Tongue (tissue), 2 donors: Measurements from ENCODE around the gene HEPACAM2. TPM values are rescaled to one million over a fixed set of nuclear protein-coding genes. Genes with fewer than 3 reads are reported as not detected.

ENCODE experiments used
- DNase-seq: peaks from one replicate; pipeline ENCODE4 v3.0.0-alpha.2; 2015
- total RNA-seq: library from RNA; depleted of rRNA; stranded (reverse); fragments of >200 nt; gene quantifications from one replicate; pipeline ENCODE4 v1.2.3, GENCODE V29; 2014

Gene HEPACAM2
- total RNA-seq, 1 donor from 2014 or later: 0.21 TPM

DNA sequence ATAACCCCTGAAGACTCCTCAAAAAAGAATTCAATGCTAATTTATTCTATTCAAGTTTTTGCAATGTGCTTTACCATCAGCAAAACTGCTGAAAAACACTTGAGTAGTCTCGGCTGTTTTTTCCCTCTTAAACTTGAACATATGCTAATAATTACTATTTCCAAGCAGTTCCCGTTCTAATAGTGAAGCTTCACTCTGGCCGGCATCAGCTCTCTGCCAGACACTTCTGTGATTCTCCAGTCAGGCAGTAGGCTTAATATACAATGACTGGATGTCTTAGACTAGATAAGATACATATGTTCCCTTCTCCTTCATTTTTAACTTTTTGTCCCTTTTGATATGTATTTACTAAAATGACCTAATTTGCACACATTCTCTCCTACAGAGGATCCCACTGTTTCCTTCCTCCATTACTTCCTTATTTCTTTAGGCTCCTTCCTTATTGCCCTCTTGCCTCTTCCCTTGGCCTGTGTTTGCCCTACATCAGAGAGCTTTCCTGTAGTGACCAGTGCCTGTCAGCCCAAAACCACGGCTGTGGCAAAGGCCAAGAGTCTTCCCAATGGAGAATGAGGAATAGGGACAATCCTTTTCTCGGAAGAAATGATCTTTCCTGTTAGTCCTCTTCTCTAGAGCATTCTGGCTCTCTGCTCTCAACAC lies 23.5 kb downstream of the HEPACAM2 start:
- DNase-seq: no peak

DNA sequence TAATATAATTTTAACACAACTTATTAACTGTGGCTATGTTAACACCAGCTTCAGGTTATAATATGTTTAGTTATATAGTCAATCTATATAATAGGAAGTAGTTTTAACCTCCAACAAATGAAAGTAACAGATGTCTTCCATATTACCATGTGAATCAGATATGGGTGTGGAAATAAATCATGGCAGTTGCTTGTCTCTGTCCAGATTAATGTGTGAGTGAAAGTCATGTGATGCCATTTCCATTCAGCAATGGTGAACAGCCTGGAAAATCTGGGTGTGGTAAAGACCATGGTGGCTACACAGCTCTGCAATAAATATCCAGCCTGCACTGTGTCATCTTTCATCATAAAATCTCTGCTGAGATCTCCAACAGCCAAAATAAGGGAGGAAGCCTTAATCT lies 27.8 kb downstream of the HEPACAM2 start:
- DNase-seq: no peak

DNA sequence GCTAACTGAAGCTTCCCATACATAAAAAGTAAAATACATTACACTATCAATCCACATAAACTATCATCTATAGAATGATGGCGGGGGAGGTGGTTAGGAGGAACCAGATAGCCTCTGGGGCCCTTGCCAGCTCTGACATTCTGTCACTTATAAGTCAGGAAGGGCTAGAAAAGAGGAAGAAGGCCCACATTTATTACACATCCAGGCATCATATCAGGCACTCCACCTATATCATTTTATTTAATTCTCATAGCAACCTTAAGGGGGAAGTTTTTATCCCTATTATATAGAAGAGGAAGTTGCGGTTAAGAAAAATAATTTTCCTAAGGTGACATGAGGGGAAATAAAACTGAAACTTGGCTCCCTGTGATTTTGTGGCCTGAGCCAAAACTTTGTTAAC lies 29.9 kb downstream of the HEPACAM2 start:
- DNase-seq: no peak

DNA sequence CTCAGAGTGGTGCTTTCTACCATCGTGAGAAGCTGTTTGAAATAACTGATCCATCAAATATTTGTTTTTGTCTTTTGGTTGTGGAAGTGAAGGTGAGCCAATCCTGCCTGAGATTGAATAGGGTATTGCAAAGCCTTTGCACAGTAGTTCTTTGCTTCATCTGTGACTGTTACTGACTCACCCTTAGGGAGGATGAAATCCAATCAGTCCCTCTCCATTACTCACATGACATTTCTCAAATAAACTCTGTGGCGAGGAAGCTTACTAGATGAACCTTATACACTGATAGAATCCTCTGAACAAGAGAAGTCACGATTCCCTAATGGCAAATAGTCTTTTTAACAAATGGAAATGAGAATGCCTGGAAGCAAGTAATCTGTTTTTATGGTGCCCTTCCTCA lies 31.9 kb downstream of the HEPACAM2 start:
- DNase-seq: no peak

DNA sequence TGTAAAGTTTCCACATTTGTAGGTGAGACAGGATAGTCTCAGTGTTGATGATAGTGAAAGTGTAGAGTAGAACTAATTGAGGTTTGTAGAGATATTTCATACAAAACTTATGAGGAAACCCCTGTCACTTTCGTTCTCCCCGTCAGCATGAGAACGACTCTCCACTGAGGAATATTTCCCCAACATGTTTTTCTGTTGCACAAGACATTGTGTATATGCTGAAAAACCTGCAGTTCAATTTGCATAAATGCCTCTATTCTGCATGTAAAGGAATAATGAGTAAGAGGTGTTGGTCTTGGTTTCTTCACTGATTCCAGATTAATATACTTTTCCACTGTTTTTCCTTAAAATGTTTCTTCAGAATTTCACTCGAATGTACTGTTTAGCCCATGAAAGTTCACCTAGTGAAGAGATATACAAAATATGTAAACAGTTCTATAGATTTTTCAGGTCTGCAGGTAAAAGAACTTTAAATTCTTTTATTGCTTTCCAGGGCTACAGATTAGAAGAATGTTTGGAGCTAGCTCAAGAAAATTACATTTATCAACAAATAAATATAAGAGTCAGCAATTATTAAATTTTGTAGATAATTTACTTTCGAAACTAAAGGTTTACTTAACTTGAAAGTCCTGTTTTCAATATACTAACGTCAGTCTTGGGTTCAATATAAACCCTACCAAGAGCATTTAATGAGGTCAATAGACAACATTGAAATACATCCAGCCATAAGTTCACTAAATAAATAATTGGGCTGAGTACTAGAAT lies 37.2 kb downstream of the HEPACAM2 start:
- no peak for DNase-seq

DNA sequence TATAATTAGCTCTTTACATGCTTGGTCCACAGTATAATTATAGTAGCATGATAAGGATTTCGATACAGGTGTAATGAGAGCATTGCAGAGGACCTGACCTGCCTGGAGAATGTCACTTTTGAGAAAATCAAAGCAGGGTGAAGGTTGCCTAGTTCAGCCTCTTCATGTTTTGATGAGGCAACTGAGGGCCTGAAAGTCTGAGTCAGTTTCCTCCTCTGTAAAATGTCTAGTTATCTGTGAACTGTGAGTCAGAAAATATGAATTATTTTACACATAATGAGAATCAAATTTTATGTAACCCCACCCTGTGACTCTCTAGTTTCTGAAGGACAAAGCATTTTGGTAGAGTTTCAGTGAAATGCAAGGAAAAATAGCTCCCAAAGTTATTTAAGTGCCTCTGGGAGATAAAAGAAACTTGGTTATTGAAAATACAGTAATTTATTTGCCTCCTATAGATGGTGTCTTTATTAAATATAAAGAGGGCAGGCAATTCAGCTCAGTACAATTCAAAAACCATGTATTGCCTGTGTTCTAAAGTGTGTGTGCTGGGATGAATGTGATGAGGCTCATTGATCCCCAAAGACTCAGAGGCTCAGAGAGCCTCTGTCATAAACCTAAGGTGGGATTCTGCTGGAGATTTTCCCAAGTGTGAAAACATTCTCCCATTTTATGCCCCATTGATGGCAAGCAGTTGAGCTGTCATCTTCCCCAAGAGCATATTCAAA lies 40.8 kb downstream of the HEPACAM2 start:
- no peak for DNase-seq

DNA sequence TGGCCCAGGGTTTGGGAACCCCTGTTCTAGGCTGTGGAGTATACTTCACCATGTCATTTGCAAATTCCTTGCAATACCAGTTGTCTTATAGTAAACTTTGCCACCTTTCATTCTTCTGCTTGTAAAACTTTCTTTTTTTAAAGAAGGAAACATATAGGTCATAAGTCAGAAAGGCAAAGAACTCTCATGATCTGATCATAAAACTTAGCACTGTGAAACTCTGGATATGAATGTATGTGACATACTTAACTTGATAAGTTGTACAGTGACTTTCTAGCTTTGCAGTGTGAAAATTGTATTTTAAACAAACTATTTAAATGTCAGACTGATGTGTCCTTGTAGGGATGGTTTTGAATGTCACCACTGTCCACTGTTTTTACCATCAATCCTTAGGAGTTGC lies 47.1 kb downstream of the HEPACAM2 start:
- DNase-seq: no peak

DNA sequence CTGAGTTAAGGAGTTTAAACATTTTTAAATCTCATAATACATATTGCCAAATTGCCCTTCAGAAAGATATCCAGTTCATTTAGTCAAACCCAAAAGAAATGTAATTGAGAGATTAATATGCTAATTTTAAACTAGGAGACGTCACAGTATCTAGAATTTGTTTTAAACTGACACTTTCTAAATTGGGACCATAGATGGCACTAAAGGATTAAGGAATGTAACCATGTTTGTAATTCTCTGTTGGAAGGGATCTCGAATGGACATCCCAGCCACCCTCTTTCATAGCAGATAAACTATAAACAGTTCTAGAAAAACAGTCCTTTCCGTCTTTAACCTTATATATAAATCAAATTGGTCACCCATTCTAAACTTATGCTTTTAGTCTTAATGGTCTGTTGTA lies 48.1 kb downstream of the HEPACAM2 start:
- no peak for DNase-seq

DNA sequence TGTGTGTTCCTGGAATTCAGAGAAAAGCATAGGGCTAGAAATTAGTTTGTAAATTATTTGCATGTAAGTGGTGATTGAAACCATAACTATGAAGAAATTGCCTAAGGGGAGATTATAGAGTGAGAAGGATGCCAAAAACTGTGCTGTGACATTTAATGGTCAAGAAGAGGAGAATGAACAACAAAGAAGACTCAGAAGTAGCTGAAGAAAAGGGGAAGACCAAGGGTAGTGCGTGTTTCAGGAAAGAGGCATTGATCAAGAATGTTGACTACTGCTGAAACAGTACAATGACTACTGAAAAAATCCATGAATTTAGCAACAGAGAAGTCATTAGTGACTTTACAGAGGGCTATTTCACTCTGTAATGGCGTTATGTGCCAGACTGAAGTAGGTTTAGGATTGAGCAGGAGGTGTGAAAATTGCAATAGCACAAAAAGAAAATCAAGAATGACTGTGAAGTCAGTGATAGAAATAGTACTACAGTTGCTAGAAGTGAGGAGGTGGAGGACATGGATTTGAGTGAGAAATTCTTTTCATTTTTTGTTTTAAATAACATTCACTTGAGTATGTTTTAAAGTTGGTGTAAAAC lies 49.2 kb downstream of the HEPACAM2 start:
- DNase-seq: no peak

DNA sequence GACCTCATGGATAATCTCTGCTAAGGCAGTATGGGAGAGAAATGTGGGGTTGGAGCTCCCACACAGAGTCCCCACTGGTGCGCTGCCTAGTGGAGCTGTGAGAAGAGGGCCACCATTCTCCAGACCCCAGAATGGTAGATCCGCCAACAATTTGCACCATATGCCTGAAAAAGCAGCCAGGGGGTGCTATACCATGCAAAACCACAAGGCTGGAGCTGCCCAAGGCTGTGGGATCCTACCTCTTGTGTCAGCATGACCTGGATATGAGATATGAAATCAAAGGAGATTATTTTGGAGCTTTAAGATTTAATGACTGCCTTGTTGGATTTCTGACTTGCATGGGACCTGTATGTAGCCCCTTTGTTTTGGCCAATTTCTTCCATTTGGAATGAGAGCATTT lies 51.0 kb downstream of the HEPACAM2 start:
- DNase-seq: no peak

DNA sequence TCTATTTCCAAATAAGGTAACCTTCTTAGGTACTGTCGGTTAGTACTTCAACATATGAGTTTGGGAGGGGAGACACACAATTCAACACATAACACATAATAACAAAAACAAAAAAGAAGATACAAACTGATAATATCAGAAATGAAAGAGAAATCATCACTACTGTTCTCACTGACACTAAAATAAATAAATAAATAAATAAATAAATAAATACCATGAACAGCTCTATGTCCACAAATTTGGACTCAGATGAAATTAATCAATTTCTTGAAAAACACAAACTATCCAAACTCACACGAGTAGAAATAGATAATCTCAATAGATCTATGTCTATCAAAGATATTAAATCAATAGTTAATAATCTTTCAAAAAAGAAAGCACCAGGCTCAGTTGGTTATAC lies 53.6 kb downstream of the HEPACAM2 start:
- no peak for DNase-seq

DNA sequence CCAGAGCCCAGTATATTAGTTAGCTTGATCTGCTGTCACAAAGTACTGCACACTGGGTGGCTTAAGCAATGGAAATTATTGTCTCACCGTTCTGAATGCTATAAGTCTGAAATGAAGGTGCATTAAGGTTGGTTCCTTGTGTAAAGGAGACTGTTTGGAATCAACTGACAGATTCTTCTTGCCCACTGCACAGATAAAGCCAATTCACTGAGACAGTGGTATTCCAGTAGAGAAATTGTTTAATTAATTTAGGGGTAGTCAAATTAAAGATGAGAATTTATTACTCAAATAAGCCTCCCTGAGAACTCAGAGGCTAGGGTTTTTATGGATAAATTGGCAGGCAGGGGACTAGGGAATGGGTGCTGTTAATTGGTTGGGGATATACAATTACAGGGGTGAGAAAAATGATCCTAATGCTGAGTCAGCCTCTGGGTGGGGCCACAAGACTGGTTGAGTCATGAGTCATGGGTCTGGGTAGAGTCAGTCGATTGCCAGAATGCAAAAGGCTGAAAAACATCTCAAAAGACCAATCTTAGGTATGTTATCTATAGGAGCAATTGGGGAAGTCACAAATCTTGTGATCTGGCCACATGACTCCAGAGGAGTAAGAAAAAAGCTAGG lies 54.6 kb downstream of the HEPACAM2 start:
- DNase-seq: no peak

DNA sequence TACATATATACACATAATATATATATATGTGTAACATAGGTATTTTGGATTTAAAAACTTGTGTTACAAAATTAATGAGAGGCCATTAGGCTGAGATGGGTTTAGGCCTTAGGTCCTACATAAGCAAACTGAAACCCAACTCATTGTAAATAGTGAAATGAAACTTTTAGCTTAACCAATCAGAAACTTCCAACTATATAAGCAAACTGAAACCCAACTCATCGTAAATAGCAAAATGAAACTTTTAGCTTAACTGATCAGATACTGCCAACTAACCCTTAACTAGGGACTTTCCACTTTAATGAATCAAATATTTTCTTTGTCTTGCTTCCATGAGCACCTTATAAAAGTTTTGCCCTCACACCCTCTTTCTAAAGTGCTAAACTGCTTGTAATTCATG lies 60.8 kb downstream of the HEPACAM2 start:
- DNase-seq: no peak

DNA sequence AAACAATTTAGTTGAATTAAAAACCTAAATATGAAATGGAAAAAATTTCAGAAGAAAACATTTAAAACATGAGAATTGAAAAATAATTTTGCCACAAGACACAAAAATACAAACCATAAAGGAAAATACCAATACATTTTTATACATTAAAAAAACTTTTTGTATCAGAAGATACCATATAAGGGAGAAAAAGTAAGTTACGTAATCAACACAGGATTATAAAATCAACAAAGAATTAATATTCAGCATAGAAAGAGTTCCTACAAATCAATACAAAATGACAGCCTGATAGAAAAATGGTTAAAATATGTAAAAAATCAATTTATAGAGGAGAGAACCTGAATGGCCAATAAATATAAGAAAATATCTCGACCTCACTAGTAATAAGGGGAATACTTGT lies 61.5 kb downstream of the HEPACAM2 start:
- DNase-seq: no peak

DNA sequence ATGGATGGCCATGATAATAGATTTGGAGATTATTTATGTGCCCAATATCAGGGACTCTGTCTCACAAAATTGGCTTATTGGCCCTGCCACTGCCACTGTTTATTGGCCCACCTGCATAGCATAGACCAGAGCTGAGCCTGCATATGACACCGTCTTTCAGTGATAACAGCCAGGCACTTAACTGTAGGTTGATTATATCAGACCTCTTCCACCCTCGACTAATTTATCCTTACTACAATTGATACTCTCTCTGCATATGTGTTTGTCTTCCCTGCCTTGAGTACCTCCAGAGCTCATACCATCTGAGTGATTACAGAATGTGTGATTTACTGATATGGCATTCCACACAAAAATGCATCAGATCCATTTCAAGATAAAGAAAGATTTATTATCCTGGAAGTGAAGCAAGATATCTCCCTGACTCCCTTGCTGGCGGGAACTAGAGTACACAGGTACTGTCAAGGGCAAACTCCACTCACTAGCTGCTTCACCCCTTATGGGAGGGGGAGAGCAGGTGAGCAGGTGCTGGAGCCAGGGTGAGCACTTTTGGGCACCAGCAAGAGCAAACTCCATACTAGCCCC lies 65.0 kb downstream of the HEPACAM2 start:
- DNase-seq: no peak

DNA sequence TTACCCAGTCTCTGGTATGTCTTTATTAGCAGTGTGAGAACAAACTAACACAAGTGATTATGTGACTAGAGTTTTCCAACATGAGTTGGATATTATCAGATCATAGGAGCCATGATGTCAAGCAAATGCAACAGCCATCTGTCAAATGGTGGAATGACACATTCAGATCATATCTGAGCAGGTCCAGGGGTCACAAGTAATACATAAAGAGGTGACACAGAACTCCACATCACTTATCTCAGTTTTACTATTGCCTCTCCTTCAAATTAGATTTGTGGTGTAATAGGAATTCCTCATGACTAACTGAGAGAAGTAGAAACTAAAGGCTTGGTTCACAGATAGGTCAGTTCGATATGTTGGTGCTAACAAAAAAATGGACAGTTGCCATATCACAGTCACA lies 65.9 kb downstream of the HEPACAM2 start:
- no peak for DNase-seq

DNA sequence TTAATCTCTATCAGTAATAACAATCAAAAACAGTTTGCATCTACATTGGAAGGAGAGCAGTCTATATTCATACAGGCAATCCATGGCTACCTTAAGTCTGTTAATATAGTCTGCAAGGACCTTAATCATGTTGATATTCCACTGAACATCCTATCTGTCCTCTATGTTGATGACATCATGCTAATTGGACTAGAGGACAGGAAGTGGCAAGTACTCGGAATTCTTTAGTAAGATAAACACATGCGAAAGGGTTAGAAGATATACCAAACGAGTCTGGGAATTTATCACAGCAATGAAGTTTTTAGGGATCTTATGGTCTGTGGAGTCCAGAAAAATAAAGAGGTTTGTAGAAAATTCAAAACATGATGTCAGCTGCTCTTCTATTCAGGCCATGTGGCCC lies 66.8 kb downstream of the HEPACAM2 start:
- DNase-seq: no peak

DNA sequence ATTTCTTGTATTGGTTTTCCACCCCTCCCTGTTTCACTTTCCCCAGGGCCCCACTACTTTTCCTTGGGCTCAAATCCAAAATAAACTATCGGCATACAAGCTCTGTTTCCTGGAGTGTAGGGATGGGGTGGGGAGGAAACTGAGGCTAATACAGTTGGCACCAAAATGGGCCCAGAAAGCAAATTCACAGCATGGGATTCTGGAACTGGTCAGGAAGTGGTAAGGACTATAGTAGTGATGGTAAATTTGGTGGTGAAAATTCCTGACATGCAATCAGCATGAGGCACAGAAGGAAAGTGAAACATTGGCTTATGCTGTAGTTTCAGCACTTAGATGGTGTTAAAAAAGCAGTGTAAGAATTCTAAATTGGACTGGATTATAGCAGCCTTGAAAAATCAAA lies 69.4 kb downstream of the HEPACAM2 start:
- DNase-seq: no peak

DNA sequence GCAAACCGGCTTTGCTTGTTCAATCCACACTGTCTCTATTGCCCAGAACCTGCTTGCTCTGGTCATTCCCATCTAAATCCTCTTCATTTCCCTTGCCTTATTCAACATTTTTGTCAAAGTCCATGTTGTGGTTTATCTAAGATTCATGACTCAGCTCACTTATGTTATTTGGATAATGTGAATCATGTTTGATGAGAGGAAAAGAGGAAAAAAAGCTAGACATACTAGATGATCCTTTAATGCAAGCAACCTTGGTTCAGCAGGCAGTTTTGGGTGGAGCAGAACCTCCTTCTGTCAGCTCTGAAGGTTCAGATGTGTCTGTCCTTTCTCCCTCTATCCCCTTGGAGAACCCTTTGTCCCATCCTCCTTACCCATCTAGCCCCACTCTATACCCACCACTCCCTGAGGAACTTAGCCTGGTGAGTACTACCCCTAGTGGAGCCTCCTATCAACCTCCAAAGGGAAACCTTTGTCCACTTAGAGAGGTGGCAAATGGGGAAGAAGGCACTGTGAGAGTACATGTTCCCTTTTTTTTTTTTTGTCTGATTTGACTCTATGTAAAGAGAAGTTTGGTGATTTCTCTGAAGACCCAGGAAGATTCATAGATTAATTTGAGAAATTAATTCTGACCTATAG lies 76.0 kb downstream of the HEPACAM2 start:
- DNase-seq: no peak

DNA sequence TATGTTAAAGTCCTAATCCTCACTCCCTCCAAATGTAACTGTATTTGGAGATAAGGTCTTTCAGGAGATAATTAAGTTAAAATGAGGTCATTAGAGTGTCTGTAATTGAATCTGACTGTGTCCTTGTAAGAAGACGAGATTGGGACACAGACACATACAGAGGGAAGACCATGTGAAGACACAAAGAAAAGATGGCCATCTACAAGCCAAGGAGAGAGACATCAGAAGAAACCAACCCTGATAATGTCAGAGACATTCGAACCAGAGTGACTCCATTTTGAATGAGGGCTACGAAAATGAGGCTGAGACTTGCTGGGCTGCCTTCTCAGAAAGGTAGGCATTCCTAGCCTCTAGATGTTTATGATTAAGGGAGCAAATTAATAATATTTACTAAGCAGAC lies 77.5 kb downstream of the HEPACAM2 start:
- no peak for DNase-seq

DNA sequence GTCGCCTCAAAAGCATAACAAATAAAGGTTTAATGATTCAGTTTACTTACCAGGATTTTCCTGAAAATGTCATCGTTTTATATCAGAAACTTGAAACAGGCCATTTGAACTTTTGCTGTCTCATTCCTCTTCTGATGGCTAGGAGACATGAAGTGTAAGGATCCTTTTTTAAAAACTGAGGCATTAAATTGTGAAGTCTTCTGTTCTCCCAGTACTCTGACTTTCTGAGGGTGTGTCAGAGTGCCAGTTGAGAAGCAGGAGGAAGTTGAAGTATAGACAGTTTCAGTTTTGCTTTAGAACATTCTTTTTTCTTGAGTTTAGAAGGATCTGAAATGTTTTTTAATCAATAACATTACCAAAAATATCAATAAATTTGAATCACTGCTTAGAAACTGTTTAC lies 78.1 kb downstream of the HEPACAM2 start, which contains the start of gene SAMD9L:
TSS of gene SAMD9L (minus strand) at position 242 of the 400 bp plus-strand sequence. CDS start 12,414 bp downstream, outside the sequence.
- peak; percentile 6 for DNase-seq

DNA sequence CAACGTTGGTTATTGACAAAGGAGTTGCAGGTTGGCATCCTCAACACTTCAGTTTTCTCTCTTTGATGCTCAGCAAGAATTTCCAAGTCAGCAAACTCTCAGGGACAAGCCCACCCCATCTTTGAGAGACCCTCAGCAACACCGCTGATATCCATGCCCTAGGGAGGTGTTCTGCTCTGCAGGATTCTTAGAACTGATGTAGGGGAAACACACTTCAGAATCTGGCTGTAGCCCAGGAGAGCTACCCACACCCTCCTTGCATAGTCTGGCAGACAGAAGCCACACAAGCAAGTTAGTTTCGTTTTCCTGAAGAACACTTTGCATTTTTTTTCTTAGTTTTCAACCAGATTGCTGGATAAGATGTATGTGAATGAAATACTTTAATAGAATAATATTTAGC lies 78.9 kb downstream of the HEPACAM2 start:
- peak; percentile 60 for DNase-seq
